ENCODE measurements around the gene FRYL.
"Not testable (repeated sequence)": the region's sequence is repeated elsewhere in the genome, so short reads cannot be mapped to it uniquely, and the experiment has no call there.

- not testable (repeated sequence) for TF ChIP-seq CTCF (conservative IDR thresholded peaks at IDR 0.05; ENCODE audit: low read length); EZH2phosphoT487 (IDR thresholded peaks at IDR 0.05; ENCODE audit: borderline replicate concordance, low read depth, low read length)
These were observed 63.8 kb downstream of the FRYL start for GRCh38 chr4:48716285-48716684.

Data from OCI-LY7 (cell line).